ENCODE results near the gene CXCL1. TPM values are rescaled to one million over a fixed set of nuclear protein-coding genes. Genes with fewer than 3 reads are reported as not detected.

CXCL1 gene
- 3.8 and 5.7 TPM in 2 replicates for total RNA-seq (ENCODE audit: low replicate concordance)
- long read RNA-seq, transcript CXCL1-201 (4 exons, 1,097 nt) = major isoform, 6 of 7 reads
- long read RNA-seq, partial matches to known transcripts = 1 of 7 reads
- long read RNA-seq, other reads (novel, unspliced or antisense) = 0 of 7 reads

- peak within 1 kb of the TSS; percentile 88 for H3K4me3 Mint-ChIP-seq
- peaks cover 11% of the 10 kb centered on the region for H3K4me1 Mint-ChIP-seq (ENCODE audit: unreplicated experiment)
- TF ChIP-seq CTCF (conservative IDR thresholded peaks at IDR 0.05) = no peak
- H3K27me3 Mint-ChIP-seq = peaks cover 74% of the 10 kb centered on the region
- DNase-seq (ENCODE audit: extremely low spot score, unreplicated experiment) = no peak
- no peak within 1 kb of the TSS for H3K27ac Mint-ChIP-seq
- H3K36me3 Mint-ChIP-seq = no peaks in the 10 kb centered on the region
- H3K9me3 Mint-ChIP-seq = no peaks in the 10 kb centered on the region
These were observed at the start of gene CXCL1 for GRCh38 chr4:73869130-73870055. TSS of gene CXCL1 (plus strand) at chr4:73869393. CDS start at chr4:73869471, 78 bp downstream.

GRCh38 chr4:73821325-73821724 is 47.9 kb upstream of the CXCL1 start:
- no peaks in the 10 kb centered on the region for H3K36me3 Mint-ChIP-seq
- no peak overlapping the region for H3K27ac Mint-ChIP-seq
- no peaks in the 10 kb centered on the region for H3K4me1 Mint-ChIP-seq (ENCODE audit: unreplicated experiment)
- TF ChIP-seq CTCF (conservative IDR thresholded peaks at IDR 0.05) = no peak
- H3K27me3 Mint-ChIP-seq = peaks cover 4% of the 10 kb centered on the region
- no peak overlapping the region for H3K4me3 Mint-ChIP-seq
- no peak for DNase-seq (ENCODE audit: extremely low spot score, unreplicated experiment)
- H3K9me3 Mint-ChIP-seq = no peaks in the 10 kb centered on the region

GRCh38 chr4:73822389-73822788 is 46.8 kb upstream of the CXCL1 start:
- H3K4me3 Mint-ChIP-seq = no peak overlapping the region
- H3K27ac Mint-ChIP-seq = no peak overlapping the region
- H3K4me1 Mint-ChIP-seq (ENCODE audit: unreplicated experiment) = no peaks in the 10 kb centered on the region
- H3K36me3 Mint-ChIP-seq = no peaks in the 10 kb centered on the region
- no peak for DNase-seq (ENCODE audit: extremely low spot score, unreplicated experiment)
- H3K9me3 Mint-ChIP-seq = no peaks in the 10 kb centered on the region
- peaks cover 4% of the 10 kb centered on the region for H3K27me3 Mint-ChIP-seq
- TF ChIP-seq CTCF (conservative IDR thresholded peaks at IDR 0.05) = no peak

- Mint-ChIP-seq H3K4me1 (ENCODE audit: unreplicated experiment) (no peaks in the 10 kb centered on the region), H3K36me3 (no peaks in the 10 kb centered on the region), H3K27ac (no peak overlapping the region), H3K27me3 (peaks cover 4% of the 10 kb centered on the region), H3K4me3 (no peak overlapping the region), H3K9me3 (peaks cover 3% of the 10 kb centered on the region)
- DNase-seq (ENCODE audit: extremely low spot score, unreplicated experiment) = no peak
- TF ChIP-seq CTCF (conservative IDR thresholded peaks at IDR 0.05) = no peak
These were observed 46.2 kb upstream of the CXCL1 start for GRCh38 chr4:73822812-73823504.

- Mint-ChIP-seq H3K4me3 (no peak overlapping the region), H3K27me3 (peaks cover 4% of the 10 kb centered on the region), H3K36me3 (no peaks in the 10 kb centered on the region), H3K9me3 (peaks cover 4% of the 10 kb centered on the region), H3K27ac (no peak overlapping the region), H3K4me1 (ENCODE audit: unreplicated experiment) (no peaks in the 10 kb centered on the region)
- DNase-seq (ENCODE audit: extremely low spot score, unreplicated experiment) = no peak
- no peak for TF ChIP-seq CTCF (conservative IDR thresholded peaks at IDR 0.05)
These were observed 45.4 kb upstream of the CXCL1 start for GRCh38 chr4:73823760-73824159.

Measured in type B pancreatic cell (in vitro differentiated cells).